Glomerular visceral epithelial cell (primary cell): Measurements from ENCODE around the gene APCDD1L.
"Not testable (repeated sequence)": the region's sequence is repeated elsewhere in the genome, so short reads cannot be mapped to it uniquely, and the experiment has no call there.

ENCODE experiments used
- DNase-seq: peaks from one replicate; pipeline ENCODE4 v3.0.0-alpha.2; 2016; ENCODE audit errors: extremely low spot score

Gene APCDD1L

GRCh38 chr20:58416057-58416456, 99.1 kb downstream of the APCDD1L start:
- DNase-seq = no peak

- not testable (repeated sequence) for DNase-seq
Observed at GRCh38 chr20:58414786-58415185, 100.4 kb downstream of the APCDD1L start.

GRCh38 chr20:58414216-58414615, 101.0 kb downstream of the APCDD1L start:
- DNase-seq = not testable (repeated sequence)
